Activated CD4-positive, alpha-beta memory T cell treated with anti-CD3 and anti-CD28 coated beads, Interleukin-2, amount 10 ng/mL, durations not matched to agents 7 days and 5 days (primary cell): Measurements from ENCODE around the gene HES4. TPM values are rescaled to one million over a fixed set of nuclear protein-coding genes. Genes with fewer than 3 reads are reported as not detected.
"Not testable (repeated sequence)": the region's sequence is repeated elsewhere in the genome, so short reads cannot be mapped to it uniquely, and the experiment has no call there.

Experiments
- CTCF ChIA-PET: fragments of 350-600 bp; sonication (Branson Sonifier 250); formaldehyde crosslinking; loops from one replicate; lab custom pipeline; 2021; ENCODE audit warnings: antibody characterized with exemption, inconsistent platforms; lab: Charles Lee
- POLR2A ChIA-PET: fragments of 350-600 bp; sonication (Branson Sonifier 250); formaldehyde crosslinking; loops from one replicate; lab custom pipeline; 2021; ENCODE audit warnings: antibody characterized with exemption; lab: Charles Lee
- DNase-seq: peaks from one replicate; pipeline ENCODE4 v3.0.0-alpha.2; 2020
- H3K27ac Mint-ChIP-seq: one replicate; pipeline ENCODE4 v1.8.0; 2021; ENCODE audit warnings: mild to moderate bottlenecking, mixed read lengths
- H3K27me3 Mint-ChIP-seq: one replicate; pipeline ENCODE4 v1.8.0; 2021; ENCODE audit warnings: mixed read lengths
- H3K36me3 Mint-ChIP-seq: one replicate; pipeline ENCODE4 v1.8.0; 2021; ENCODE audit warnings: low read depth, mixed read lengths
- H3K4me1 Mint-ChIP-seq: one replicate; pipeline ENCODE4 v1.8.0; 2021; ENCODE audit warnings: mixed read lengths
- H3K4me3 Mint-ChIP-seq: one replicate; pipeline ENCODE4 v1.8.0; 2021; ENCODE audit warnings: mild to moderate bottlenecking, mixed read lengths
- H3K9me3 Mint-ChIP-seq: one replicate; pipeline ENCODE4 v1.8.0; 2021; ENCODE audit warnings: mixed read lengths
- total RNA-seq, 2 experiments: library from RNA; stranded (reverse); gene quantifications; one replicate each; pipeline ENCODE4 v1.2.3, GENCODE V29; 2021

Gene HES4
- total RNA-seq, 2 experiments from 2014 or later = 0.23 TPM; not detected in 1

DNA sequence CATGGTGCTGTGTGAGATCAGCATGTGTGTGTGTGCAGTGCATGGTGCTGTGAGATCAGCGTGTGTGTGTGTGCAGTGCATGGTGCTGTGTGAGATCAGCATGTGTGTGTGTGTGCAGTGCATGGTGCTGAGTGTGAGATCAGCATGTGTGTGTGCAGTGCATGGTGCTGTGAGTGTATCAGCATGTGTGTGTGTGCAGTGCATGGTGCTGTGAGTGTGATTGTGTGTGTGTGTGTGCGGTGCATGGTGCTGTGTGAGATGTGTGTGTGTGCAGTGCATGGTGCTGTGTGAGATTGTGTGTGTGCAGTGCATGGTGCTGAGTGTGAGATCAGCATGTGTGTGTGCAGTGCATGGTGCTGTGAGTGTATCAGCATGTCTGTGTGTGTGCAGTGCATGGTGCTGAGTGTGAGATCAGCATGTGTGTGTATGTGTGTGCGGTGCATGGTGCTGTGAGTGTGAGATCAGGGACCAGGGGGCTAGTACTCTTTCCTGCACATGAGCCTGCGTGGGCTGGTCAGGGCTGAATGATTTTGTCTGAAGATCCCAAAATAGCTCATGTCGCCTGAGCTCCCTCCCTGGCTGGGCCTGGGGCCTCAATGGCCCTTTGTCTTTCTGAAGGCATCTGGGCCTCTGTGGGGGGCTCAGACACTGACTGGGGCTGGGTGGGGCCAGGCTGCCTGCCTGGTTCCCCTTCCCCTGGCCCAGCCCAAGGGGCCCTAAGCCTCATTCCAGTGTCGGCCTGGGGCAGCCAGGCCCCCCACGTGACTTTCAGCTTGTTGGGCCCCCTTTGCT is 31.2 kb upstream of the HES4 start:
- peaks cover 19% of the 10 kb centered on the region for H3K27me3 Mint-ChIP-seq
- H3K4me1 Mint-ChIP-seq, H3K27ac Mint-ChIP-seq, H3K9me3 Mint-ChIP-seq, H3K4me3 Mint-ChIP-seq, H3K36me3 Mint-ChIP-seq, DNase-seq, POLR2A ChIA-PET: not testable (repeated sequence)
- CTCF ChIA-PET = interaction anchor here (0.8 to 1.0 kb wide), 3 partner anchors 10 to 29 kb away, joined by 3 read pairs; partner anchors contain the start of gene ISG15

DNA sequence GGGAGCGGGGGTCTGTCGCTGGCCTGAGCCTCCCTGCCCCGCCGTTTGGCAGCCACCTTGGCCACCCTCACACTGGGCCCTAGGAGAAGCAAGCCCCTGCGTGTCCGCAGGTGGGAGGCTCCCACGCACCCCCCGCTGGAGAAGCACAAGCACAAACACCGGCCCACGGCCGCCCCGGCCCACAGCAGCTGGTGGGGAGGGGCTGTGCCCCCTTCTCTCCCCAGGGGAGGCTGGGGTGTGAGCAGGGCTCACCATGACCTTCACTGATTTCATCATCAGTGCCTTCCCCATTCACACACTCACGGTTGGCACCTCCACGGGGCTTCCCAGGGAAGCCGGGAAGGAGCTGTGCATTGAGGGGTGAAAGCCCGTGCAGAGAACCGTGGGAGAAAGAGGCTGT is 27.9 kb upstream of the HES4 start:
- no peak overlapping the region for H3K27ac Mint-ChIP-seq
- peaks cover 7% of the 10 kb centered on the region for H3K27me3 Mint-ChIP-seq
- ChIA-PET POLR2A (no interaction called here), CTCF (no interaction called here)
- H3K4me3 Mint-ChIP-seq = no peak overlapping the region
- no peaks in the 10 kb centered on the region for H3K9me3 Mint-ChIP-seq
- H3K4me1 Mint-ChIP-seq = peaks cover 13% of the 10 kb centered on the region
- no peaks in the 10 kb centered on the region for H3K36me3 Mint-ChIP-seq
- DNase-seq = no peak

DNA sequence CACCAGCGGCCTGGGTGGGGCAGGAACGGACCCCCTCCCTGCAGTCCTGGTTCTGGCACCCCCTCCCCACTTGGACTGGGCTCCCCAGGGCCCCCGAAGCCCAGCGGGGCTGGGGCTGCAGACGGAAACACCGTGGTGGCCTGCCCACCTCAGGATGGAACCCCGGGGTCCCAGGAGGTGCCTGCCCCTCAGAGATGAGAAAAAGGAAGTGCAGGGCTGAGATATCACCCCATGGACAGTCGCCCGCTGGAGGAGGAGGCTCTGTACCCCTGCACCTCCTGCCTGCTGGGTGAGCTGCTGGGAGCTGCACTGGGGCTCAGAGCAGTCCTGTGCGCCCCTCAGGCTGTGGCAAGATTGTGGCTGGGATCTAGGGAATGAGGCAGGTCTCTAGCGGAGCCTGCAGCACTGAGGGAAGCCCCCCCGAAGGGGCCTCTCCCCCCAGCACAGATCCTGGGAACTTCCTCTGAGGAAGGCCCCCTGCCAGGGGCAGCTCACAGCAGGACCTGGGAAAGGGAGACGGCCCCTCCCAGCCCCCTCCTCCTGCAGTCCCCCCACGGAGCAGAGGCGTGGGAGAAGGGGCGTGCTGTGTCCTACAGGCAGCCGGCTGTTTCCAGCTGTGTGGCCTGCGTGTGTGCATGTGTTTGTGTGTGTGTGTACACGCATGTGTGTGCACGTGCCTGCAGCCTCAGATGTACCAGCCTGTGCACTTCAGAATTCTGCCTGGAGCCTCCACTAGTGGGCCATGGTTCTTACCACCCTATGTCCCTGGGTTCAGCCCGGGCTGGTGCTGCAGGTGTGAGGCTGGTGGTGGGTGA is 26.9 kb upstream of the HES4 start:
- no peaks in the 10 kb centered on the region for H3K36me3 Mint-ChIP-seq
- H3K27me3 Mint-ChIP-seq = peaks cover 9% of the 10 kb centered on the region
- ChIA-PET CTCF (no interaction called here), POLR2A (no interaction called here)
- no peak overlapping the region for H3K4me3 Mint-ChIP-seq
- no peak overlapping the region for H3K27ac Mint-ChIP-seq
- no peaks in the 10 kb centered on the region for H3K9me3 Mint-ChIP-seq
- no peak for DNase-seq
- H3K4me1 Mint-ChIP-seq = peaks cover 16% of the 10 kb centered on the region

DNA sequence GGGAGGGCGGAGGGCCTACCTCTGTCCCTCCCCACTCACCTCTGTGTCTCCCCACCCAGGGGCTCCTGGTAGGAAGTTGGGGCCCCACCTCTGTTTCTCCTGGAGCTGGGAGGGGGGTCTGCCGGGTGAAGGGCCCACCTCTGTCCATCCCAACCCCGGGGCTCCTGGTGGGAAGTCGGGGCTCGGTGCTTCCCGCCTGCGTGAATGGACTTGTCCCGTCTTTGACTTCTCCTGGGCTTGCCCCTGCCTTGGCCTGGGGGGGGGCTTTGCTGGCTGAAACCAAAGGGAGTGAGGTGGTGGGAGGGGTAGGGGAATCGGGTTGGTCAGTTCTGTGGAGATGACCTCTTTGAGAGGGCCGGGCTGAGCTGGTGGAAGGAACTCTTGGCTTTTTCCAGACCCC is 25.8 kb upstream of the HES4 start:
- peaks cover 18% of the 10 kb centered on the region for H3K4me1 Mint-ChIP-seq
- H3K4me3 Mint-ChIP-seq = no peak overlapping the region
- no peaks in the 10 kb centered on the region for H3K9me3 Mint-ChIP-seq
- no peak overlapping the region for H3K27ac Mint-ChIP-seq
- no peak for DNase-seq
- ChIA-PET POLR2A (no interaction called here), CTCF (no interaction called here)
- H3K36me3 Mint-ChIP-seq = no peaks in the 10 kb centered on the region
- peaks cover 16% of the 10 kb centered on the region for H3K27me3 Mint-ChIP-seq

DNA sequence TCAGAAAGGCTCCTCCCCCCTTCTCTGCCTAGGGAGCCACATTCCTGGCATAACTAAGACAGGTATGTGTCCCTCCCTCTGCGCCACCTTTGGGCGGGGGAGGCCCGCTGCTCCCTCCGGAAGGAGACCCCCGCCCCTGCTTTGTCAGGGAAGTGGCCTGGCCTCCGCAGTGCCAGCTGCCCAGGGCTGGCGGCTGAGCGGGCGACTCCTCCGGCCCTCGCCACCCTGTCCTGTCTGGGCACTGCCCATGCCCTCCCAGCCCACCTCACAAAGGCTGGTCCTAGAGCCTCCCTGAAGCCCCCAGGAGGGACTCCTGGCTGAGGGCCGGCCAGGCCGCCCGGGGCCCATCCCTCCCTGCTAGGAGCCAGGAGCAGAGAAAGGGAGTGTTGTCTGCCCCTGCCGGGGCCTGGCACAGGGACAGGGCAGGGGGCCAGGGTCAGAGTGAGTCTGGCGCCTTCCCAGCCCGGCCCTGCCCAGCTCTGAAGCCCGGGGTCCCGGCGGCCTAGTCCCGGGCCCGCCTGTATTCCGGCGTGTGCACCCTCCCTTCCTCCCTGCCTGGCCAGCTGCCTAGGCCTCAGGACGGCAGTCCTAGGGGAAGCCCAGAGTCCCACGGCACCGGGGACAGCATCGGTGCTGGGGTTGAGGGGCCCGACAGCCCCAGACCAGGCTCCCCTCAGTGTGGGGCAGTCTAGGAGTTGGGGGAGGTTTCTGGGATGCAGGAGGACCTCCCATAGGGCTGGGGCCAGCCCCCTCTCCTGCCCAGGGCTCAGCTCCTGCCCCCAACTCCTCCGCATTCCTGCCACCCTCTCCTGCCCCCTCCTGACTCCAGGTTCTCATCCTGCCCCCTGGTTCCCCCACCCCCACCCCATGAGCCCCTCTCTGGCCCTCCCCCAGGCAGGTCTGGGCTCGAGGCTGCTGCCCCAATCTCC is 25.1 kb upstream of the HES4 start:
- CTCF ChIA-PET = no interaction called here
- H3K4me1 Mint-ChIP-seq = peaks cover 18% of the 10 kb centered on the region
- no peak overlapping the region for H3K4me3 Mint-ChIP-seq
- peaks cover 16% of the 10 kb centered on the region for H3K27me3 Mint-ChIP-seq
- no peaks in the 10 kb centered on the region for H3K9me3 Mint-ChIP-seq
- H3K36me3 Mint-ChIP-seq = no peaks in the 10 kb centered on the region
- no peak overlapping the region for H3K27ac Mint-ChIP-seq
- no peak for DNase-seq
- POLR2A ChIA-PET = no interaction called here

DNA sequence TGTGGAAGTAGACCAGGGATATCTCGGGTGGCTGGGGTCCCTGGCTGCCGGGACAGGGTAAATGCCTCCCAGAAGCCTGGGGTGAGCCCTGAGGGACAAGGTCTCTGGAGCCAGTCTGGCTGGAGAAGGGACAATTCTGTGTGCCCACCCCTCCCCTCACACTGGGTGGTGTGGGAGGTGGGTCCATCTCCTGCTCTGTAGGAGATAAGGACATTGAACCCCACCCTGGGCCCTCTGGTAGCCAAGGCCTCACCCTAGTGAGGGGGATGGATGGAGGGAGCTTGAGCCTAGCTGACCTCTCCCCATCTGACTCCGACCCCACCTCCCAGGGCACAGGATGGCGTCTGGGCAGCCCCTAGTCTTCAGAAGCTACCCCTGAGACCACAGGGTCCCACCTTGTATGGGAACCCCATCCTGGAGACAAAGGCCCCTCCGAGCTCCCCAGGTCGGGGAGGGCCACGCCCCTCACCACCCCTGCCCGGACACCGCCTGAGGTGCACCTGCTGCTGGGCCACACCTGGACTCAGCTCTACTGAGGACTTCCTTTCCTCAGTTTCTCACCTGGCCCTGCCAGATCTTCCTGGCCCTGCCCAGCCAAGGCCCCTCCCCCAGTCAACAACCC is 24.4 kb upstream of the HES4 start:
- ChIA-PET CTCF (interaction anchor here (1.0 kb wide), 1 partner anchor 89 kb away, joined by 3 read pairs; no protein-coding TSS in a partner anchor), POLR2A (no interaction called here)
- H3K4me3 Mint-ChIP-seq = no peak overlapping the region
- H3K4me1 Mint-ChIP-seq = peaks cover 18% of the 10 kb centered on the region
- no peaks in the 10 kb centered on the region for H3K36me3 Mint-ChIP-seq
- H3K9me3 Mint-ChIP-seq = no peaks in the 10 kb centered on the region
- H3K27ac Mint-ChIP-seq = no peak overlapping the region
- peaks cover 16% of the 10 kb centered on the region for H3K27me3 Mint-ChIP-seq
- no peak for DNase-seq

DNA sequence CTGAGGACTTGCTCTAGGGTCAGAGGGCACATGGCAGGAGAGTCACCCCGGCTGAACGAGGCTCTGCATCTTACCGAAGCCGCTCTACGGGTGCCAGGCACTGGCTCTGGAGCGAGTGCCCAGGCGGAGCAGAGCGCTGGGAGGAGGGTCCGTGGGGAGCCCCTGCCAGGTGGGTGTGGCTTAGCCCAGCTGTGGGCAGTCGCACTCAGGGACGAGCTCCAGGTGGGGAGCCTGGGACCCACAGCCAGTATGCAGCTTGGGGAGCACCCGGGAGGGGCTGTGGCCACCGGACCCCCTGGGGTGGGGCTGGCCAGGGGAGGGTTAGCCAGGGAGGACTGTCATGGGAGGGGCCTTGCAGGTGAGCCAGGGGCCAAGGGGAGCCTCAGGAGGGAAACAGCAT is 23.8 kb upstream of the HES4 start:
- CTCF ChIA-PET = interaction anchor here (1.0 kb wide), 1 partner anchor 90 kb away, joined by 3 read pairs; no protein-coding TSS in a partner anchor
- Mint-ChIP-seq H3K27me3 (peaks cover 16% of the 10 kb centered on the region), H3K4me3 (no peak overlapping the region), H3K27ac (no peak overlapping the region), H3K9me3 (no peaks in the 10 kb centered on the region), H3K4me1 (peaks cover 21% of the 10 kb centered on the region), H3K36me3 (no peaks in the 10 kb centered on the region)
- no peak for DNase-seq
- POLR2A ChIA-PET = interaction anchor here (2.4 kb wide), 1 partner anchor 11 kb away, joined by 9 read pairs; the partner anchor contains the start of gene ISG15

DNA sequence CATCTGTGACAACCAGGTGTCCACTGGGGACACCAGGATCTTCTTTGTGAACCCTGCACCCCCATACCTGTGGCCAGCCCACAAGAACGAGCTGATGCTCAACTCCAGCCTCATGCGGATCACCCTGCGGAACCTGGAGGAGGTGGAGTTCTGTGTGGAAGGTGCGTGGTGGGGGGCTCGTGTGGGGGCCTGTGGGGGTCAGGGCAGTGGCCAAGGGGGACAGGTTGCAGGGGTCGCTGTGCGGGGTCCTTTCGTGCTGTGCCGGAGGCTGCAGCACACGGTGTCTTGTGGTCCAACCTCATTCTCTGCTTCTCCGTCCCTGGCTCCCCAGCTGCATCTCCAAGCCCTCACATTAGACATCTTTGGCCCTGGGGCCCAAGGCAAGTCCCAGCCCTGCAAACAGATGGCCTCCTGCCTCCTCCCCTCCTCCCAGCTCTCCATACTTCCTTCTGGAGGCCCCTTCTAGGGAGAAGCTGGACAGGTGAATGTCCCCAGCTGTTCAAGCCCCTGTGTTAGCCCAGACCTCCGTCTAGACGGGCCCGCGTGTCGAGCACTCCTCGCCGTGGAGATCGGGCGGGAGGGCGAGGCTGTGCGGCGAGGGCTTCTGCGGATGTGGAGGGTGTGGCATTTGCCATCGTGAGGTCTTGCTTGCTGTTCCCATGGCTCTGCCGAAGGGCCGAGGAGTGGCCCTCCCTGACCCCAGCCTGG is 22.6 kb upstream of the HES4 start:
- no peak for DNase-seq
- Mint-ChIP-seq H3K27me3 (peaks cover 16% of the 10 kb centered on the region), H3K4me1 (peaks cover 25% of the 10 kb centered on the region), H3K4me3 (no peak overlapping the region), H3K27ac (no peak overlapping the region), H3K36me3 (peaks cover 4% of the 10 kb centered on the region), H3K9me3 (no peaks in the 10 kb centered on the region)
- ChIA-PET CTCF (interaction anchor here (0.8 kb wide), 1 partner anchor 42 kb away, joined by 4 read pairs; no protein-coding TSS in a partner anchor), POLR2A (interaction anchor here (2.4 kb wide), 1 partner anchor 9 kb away, joined by 9 read pairs; the partner anchor contains the start of gene ISG15)

DNA sequence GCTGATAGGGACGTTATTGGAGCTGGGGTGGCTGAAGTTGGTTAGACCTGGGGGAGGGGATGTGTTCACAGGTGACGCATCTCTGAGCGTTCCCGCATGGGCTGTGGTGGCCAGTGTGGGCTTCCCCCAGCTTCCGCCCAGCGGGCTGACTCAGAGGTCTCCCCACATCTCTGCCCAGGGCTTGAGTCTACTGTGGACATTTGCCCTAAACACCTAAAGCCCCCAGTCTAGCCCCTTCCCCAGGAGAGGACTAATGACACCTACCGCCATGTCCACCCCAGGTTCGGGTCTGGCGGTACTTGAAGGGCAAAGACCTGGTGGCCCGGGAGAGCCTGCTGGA is 22.0 kb upstream of the HES4 start:
- ChIA-PET CTCF (interaction anchor here (0.8 kb wide), 1 partner anchor 42 kb away, joined by 4 read pairs; no protein-coding TSS in a partner anchor), POLR2A (interaction anchor here (2.4 kb wide), 1 partner anchor 9 kb away, joined by 9 read pairs; the partner anchor contains the start of gene ISG15)
- Mint-ChIP-seq H3K27ac (no peak overlapping the region), H3K27me3 (peaks cover 16% of the 10 kb centered on the region), H3K4me3 (no peak overlapping the region), H3K9me3 (no peaks in the 10 kb centered on the region), H3K36me3 (peaks cover 10% of the 10 kb centered on the region), H3K4me1 (peaks cover 30% of the 10 kb centered on the region)
- DNase-seq = no peak

DNA sequence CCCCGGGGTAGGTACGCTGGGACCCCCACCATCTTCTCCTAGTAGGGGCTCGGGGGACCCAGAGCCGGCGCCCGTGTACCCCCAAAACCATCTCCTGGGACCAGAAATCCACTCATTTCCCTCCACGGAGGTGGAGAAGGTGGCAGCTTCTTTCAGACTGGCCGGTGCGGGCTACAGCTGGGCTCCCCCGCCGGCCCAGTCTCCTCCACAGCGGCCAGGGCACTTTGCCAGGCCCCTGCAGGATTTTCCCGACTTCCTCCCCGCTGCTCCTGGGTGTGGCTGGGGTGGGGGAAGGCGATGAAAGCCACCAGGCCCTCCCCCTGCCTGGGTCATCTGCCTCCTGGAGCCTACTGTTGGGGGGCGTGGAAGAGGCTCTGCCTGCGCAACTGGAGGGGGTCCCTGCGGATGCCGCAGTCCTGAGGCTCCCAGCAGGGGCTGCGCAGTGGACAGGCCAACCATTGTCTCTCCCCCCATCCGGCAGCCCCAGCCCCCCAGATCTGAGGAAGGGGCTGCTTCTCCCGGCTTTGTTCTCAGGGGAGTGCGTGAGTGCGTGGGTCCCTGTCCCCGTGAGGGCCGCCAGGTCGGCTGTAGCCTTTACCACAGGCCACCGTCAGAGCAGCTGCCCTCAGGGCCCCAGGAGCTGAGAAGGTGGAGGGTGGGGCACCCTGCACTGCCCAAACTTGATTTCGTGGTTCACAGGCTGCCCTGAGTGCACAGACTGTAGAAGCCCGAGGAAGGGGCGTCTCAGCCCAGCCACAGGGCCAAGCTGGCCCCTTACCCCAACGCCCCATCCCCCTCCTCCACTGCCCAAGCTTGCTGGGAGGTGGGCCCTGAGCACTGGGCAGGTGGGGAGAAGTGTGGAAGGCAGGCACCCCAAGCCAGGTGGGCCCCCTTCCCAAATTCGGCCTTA is 21.4 kb upstream of the HES4 start:
- CTCF ChIA-PET = no interaction called here
- DNase-seq = no peak
- H3K4me3 Mint-ChIP-seq = peak overlapping the region; percentile 46
- H3K9me3 Mint-ChIP-seq = no peaks in the 10 kb centered on the region
- peaks cover 16% of the 10 kb centered on the region for H3K36me3 Mint-ChIP-seq
- POLR2A ChIA-PET = interaction anchor here (2.4 kb wide), 1 partner anchor 8 kb away, joined by 9 read pairs; the partner anchor contains the start of gene ISG15
- no peak overlapping the region for H3K27ac Mint-ChIP-seq
- peaks cover 30% of the 10 kb centered on the region for H3K4me1 Mint-ChIP-seq
- H3K27me3 Mint-ChIP-seq = peaks cover 16% of the 10 kb centered on the region
